Measurements from ENCODE around the gene VPS33B. TPM values are rescaled to one million over a fixed set of nuclear protein-coding genes. Genes with fewer than 3 reads are reported as not detected.

VPS33B gene
- total and polyA plus RNA-seq, 2 of the 8 experiments (the other 6 are each of a cell fraction or from before 2014, with no cell fraction given): 11.8 to 17.3 TPM

DNA sequence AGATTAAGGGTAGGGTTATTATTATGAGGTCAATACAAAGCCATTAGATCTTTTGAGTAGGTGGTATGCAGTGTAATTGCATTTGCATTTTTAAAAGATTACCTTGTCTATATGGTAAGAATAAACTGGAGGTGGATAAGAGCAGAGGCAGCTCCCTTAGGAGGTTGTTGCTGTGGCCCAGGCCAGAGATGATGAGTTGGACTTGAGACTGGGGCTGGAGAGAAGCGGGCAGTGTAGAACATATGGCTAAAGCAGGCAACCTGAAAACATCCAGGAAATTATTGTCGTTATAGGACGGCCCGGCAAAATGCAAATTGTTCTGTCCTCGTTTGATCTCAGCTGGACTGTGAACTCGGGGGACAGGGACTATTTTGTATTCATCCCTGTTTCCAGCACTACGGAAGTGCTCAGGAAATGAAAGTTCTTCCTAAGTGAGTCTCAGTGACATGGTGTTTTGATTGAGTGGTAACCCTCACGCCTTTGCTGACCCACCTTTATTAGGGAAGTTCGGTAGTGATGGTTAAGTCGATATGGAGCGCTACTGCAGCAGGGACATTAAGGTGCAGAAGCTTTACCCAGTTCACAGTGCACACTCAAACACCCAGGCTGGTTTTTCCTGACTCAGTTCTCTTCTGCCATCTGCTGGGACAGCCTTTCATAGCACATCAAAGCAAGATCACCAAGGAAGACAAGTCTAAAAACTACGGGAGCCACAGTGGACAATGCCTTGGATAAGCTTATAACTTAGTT lies 27.2 kb upstream of the VPS33B start:
- POLR2A ChIA-PET (ENCODE audit: partially characterized antibody): interaction anchor here (1.3 kb wide), 1 partner anchor 28 kb away, joined by 3 read pairs; no protein-coding TSS in a partner anchor
- H2BK20ac ChIP-seq (ENCODE audit: low read length): no peak overlapping the region

More for the DNA sequence above, 27.2 kb upstream of the VPS33B start:
- Histone ChIP-seq H2AK5ac (ENCODE audit: low read depth, low read length) (no peak overlapping the region), H3K18ac (ENCODE audit: extremely low read depth, low read length) (no peak overlapping the region), H2AFZ (ENCODE audit: low read length) (no peak overlapping the region), H3K9me3 (ENCODE audit: insufficient read depth in 2 of 2, low read depth in 1 of 2, low read length in 1 of 2) (no peaks in the 10 kb centered on the region), H3K23ac (ENCODE audit: insufficient read length) (no peak overlapping the region), H3K79me1 (ENCODE audit: low read depth, low read length) (no peaks in the 10 kb centered on the region), H2BK120ac (replicated peaks; ENCODE audit: low read depth, low read length) (no peak overlapping the region), H3K27me3 (replicated peaks in 1 of 4; ENCODE audit: control insufficient read depth in 3 of 4, extremely low read depth in 1 of 4, insufficient read depth in 3 of 4, low read length in 3 of 4) (no peaks in the 10 kb centered on the region), H3K14ac (ENCODE audit: insufficient read length) (no peak overlapping the region), H2BK12ac (ENCODE audit: low read depth, low read length) (no peak overlapping the region), H3K9ac (replicated peaks in 1 of 4; ENCODE audit: extremely low read depth in 1 of 4, low read depth in 3 of 4, low read length in 3 of 4) (no peak overlapping the region), H3K36me3 (ENCODE audit: control insufficient read depth in 2 of 4, insufficient read depth in 4 of 4, low read length in 3 of 4) (no peaks in the 10 kb centered on the region), H3K27ac (ENCODE audit: low read depth, low read length) (no peak overlapping the region), H3K79me2 (ENCODE audit: control insufficient read depth in 1 of 2, insufficient read depth in 2 of 2, low read length in 2 of 2) (no peaks in the 10 kb centered on the region), H3K4me3 (ENCODE audit: extremely low read depth in 1 of 4, insufficient read depth in 2 of 4, low read depth in 3 of 4, low read length in 4 of 4) (no peak overlapping the region), H3K56ac (replicated peaks; ENCODE audit: insufficient read length, low read depth, low read length) (no peak overlapping the region), H2BK15ac (ENCODE audit: low read length) (no peak overlapping the region), H4K5ac (ENCODE audit: insufficient read length, low read depth, low read length) (no peak overlapping the region), H4K8ac (ENCODE audit: extremely low read depth, insufficient read depth, low read length) (no peak overlapping the region), H3K4ac (replicated peaks; ENCODE audit: insufficient read length, low read depth, low read length) (no peak overlapping the region), H4K20me1 (replicated peaks in 1 of 2; ENCODE audit: control insufficient read depth in 1 of 2, insufficient read depth in 2 of 2, low read length in 2 of 2) (no peaks in the 10 kb centered on the region), H3K23me2 (ENCODE audit: low read depth, low read length) (0 out of 2 replicates have a peak, but pooled peaks cover 2% of the 10 kb centered on the region), H3K4me1 (replicated peaks in 1 of 4; ENCODE audit: control insufficient read depth in 3 of 4, insufficient read depth in 4 of 4, low read length in 3 of 4) (no peaks in the 10 kb centered on the region), H4K91ac (replicated peaks; ENCODE audit: insufficient read length, low read length) (no peak overlapping the region), H2BK5ac (ENCODE audit: low read depth, low read length) (no peak overlapping the region), H3K4me2 (ENCODE audit: insufficient read depth in 1 of 2, low read depth in 2 of 2, low read length in 2 of 2) (no peak overlapping the region)
- CTCF ChIA-PET (ENCODE audit: partially characterized antibody): interaction anchor here (0.5 to 3.2 kb wide), 40 partner anchors 9 to 538 kb away, joined by 3 to 26 read pairs (median 4); partner anchors contain the start of genes HDDC3, PRC1 and UNC45A
- 74% methylated on average over 12 of the region's 12 CpGs; no CpG with 5 or more reads in 1 of the 2 experiments for WGBS, 2 experiments (ENCODE audit: extremely low coverage in 1 of 2, insufficient coverage in 1 of 2, insufficient read length in 1 of 2, insufficient replicate concordance in 2 of 2, low coverage in 1 of 2, low lambda C conversion rate in 2 of 2, missing lambda C conversion rate in 1 of 2)
- no peak for DNase-seq (ENCODE audit: low read depth in 1 of 2, low spot score in 2 of 2)
- TF ChIP-seq, protein P1, sequence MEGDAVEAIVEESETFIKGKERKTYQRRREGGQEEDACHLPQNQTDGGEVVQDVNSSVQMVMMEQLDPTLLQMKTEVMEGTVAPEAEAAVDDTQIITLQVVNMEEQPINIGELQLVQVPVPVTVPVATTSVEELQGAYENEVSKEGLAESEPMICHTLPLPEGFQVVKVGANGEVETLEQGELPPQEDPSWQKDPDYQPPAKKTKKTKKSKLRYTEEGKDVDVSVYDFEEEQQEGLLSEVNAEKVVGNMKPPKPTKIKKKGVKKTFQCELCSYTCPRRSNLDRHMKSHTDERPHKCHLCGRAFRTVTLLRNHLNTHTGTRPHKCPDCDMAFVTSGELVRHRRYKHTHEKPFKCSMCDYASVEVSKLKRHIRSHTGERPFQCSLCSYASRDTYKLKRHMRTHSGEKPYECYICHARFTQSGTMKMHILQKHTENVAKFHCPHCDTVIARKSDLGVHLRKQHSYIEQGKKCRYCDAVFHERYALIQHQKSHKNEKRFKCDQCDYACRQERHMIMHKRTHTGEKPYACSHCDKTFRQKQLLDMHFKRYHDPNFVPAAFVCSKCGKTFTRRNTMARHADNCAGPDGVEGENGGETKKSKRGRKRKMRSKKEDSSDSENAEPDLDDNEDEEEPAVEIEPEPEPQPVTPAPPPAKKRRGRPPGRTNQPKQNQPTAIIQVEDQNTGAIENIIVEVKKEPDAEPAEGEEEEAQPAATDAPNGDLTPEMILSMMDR (IDR thresholded peaks at IDR 0.05; ENCODE audit: control extremely low read depth in 1 of 3, insufficient read depth in 1 of 3, low read depth in 1 of 3, low read length in 3 of 3): peak; percentile 29 to 76 (median 67)
- TF ChIP-seq CHD1 (IDR thresholded peaks at IDR 0.05; ENCODE audit: low read depth, low read length) (no peak), TAF1 (IDR thresholded peaks at IDR 0.05; ENCODE audit: low read depth, low read length) (no peak), RAD21 (IDR thresholded peaks at IDR 0.05 in 1 of 2, conservative IDR thresholded peaks at IDR 0.05 in 1 of 2; ENCODE audit: low read depth in 2 of 2, low read length in 2 of 2) (peak; percentile 77 to 80), RBBP5 (IDR thresholded peaks at IDR 0.05; ENCODE audit: borderline replicate concordance, low read depth, low read length) (no peak), SIX5 (IDR thresholded peaks at IDR 0.05; ENCODE audit: low read depth, low read length) (no peak), CEBPB (IDR thresholded peaks at IDR 0.05; ENCODE audit: low read depth, low read length) (no peak), KDM1A (IDR thresholded peaks at IDR 0.05; ENCODE audit: borderline replicate concordance, low read length) (no peak)
- peak; percentile 74 for FAIRE-seq

All from H1 (cell line).